GM10266 (cell line): ENCODE results near the gene PARM1.

ENCODE experiments used
- DNase-seq: peaks from one replicate; pipeline ENCODE4 v3.0.0; 2012; ENCODE audit errors: extremely low spot score
- TF ChIP-seq, protein P1 (sequence below): IDR thresholded peaks from 2 replicates; pipeline ENCODE4 v1.5.1; 2012; ENCODE audit warnings: mild to moderate bottlenecking, low read depth; ENCODE audit not compliant: control insufficient read depth, insufficient read depth; ENCODE audit errors: missing control alignments

The PARM1 gene

GRCh38 chr4:75054078-75054477 lies 121.2 kb downstream of the PARM1 start:
- DNase-seq: no peak
- TF ChIP-seq, protein P1, sequence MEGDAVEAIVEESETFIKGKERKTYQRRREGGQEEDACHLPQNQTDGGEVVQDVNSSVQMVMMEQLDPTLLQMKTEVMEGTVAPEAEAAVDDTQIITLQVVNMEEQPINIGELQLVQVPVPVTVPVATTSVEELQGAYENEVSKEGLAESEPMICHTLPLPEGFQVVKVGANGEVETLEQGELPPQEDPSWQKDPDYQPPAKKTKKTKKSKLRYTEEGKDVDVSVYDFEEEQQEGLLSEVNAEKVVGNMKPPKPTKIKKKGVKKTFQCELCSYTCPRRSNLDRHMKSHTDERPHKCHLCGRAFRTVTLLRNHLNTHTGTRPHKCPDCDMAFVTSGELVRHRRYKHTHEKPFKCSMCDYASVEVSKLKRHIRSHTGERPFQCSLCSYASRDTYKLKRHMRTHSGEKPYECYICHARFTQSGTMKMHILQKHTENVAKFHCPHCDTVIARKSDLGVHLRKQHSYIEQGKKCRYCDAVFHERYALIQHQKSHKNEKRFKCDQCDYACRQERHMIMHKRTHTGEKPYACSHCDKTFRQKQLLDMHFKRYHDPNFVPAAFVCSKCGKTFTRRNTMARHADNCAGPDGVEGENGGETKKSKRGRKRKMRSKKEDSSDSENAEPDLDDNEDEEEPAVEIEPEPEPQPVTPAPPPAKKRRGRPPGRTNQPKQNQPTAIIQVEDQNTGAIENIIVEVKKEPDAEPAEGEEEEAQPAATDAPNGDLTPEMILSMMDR: no peak

- TF ChIP-seq, protein P1: no peak
- DNase-seq: no peak
Observed at GRCh38 chr4:75056277-75056676, 123.4 kb downstream of the PARM1 start.

DNA sequence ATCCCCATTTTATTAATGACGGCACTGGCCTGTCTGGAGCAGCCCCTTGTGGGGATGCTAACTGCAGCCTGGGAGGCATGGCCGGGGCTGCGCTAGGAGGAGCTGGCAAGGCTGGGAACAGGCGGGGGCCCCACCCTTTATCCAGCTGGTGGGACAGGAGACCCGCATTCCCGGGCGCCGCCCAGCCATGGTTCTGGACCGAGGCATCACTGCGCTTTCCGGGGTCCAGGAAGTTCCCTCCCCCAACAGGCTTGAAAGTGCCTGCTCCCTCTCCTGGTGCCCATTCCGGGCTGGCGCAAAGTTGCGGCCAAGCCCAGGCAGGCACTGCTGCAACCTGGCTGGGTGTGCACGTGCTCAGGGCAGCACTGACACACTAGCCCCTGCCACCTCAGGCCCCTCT lies 124.5 kb downstream of the PARM1 start:
- TF ChIP-seq, protein P1: no peak
- DNase-seq: no peak

DNA sequence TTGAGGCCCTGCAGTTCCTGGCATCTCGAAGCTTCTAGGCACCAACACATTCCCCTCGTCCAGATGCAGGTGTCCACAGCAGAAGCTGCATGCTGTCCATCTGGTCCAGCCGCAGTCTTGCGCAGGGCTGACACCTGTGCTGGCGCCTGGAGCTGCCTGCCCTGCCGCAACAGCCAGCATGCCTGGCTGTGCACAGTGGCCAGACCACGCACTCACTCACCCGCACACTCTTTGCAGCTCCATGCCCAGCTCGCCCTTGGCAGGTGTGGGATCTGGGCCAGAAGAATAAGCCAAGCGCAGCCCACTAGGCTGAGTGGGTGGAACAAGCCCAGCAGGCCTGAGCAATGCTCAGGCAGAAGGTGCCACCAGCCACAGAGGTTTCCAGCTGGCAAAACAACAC lies 125.6 kb downstream of the PARM1 start:
- TF ChIP-seq, protein P1: no peak
- DNase-seq: no peak

- TF ChIP-seq, protein P1: no peak
- DNase-seq: no peak
Observed at GRCh38 chr4:75063433-75063832, 130.5 kb downstream of the PARM1 start.

GRCh38 chr4:75065909-75066308 lies 133.0 kb downstream of the PARM1 start:
- DNase-seq: no peak
- TF ChIP-seq, protein P1: no peak

DNA sequence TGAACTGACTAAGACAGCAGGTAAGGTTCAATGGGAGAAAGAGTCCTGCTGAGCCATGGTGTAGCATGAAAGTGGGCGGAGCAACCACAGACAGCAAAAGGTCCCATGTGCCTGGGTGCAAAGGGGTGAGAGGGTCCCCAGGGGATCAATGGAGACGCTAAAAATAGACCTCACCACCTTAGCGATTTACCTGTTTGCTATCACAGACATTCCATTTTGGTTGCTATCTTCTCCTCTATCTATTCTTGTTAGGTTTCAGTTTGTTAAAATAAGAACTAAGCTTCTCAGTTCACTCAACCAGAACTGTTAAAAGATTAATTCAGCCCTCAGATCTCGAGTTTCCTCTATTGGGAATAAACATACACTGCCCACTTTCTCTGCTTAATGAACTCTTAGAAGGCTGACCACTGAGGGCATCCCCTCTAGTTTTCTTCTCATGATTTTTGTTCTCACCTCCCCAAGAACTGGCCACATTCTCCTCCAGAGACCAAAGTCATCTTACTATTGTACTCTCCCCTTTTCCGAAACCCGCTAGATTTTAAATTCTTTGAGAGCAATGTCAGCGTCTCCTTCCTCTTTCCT lies 136.7 kb downstream of the PARM1 start:
- peak; percentile 29 for DNase-seq
- TF ChIP-seq, protein P1: no peak
